ENCODE data around the gene FKRP. TPM values are rescaled to one million over a fixed set of nuclear protein-coding genes. Genes with fewer than 3 reads are reported as not detected.
A peak's percentile ranks its signal among the peaks of the same experiment; 100 is the strongest.

FKRP gene
- total RNA-seq, 1 experiment from 2014 or later, result 42.4 TPM

DNA sequence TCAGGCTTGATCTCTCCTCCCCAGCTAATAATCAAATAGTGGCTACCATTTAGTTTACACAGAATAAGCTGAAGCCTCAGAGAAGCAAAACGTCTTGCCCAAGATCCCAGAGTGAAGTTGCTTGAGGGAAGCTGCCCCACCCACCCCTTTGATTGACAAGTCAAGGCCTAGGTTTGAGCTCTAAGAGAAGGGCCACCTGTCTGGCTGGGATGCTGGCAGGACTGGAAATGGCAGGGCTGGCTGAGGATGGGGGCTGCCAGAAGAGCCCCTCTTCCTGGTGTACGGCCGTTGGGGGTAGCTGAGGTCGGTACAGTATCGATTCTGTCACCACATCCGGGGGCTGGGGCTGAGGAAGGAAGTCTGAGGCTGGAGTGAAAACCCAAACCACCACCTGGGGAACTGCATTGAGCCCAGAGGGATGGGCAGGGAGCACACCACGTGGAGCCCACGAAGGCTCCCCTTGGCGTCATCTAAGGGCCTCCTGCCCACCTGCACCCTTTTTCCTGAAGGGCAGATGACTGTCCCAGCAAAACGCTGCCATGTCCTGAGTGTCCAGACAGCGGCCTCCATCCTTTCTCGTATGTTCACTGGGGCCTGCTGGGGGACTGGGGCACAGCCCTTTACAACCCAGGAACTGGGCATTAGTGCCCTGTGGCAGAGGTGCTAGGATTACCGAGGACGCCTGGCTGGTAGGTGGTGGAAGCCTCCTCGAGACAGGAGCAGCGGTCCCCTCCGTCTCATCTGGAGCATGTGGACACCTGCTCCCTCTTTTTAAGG, 27.5 kb upstream of the FKRP start:
- peak; percentile 39 for DNase-seq (ENCODE audit: low spot score)
- in situ Hi-C loops (cut with HindIII; ENCODE audit: low sequenced_read_pairs), result no loop called here

DNA sequence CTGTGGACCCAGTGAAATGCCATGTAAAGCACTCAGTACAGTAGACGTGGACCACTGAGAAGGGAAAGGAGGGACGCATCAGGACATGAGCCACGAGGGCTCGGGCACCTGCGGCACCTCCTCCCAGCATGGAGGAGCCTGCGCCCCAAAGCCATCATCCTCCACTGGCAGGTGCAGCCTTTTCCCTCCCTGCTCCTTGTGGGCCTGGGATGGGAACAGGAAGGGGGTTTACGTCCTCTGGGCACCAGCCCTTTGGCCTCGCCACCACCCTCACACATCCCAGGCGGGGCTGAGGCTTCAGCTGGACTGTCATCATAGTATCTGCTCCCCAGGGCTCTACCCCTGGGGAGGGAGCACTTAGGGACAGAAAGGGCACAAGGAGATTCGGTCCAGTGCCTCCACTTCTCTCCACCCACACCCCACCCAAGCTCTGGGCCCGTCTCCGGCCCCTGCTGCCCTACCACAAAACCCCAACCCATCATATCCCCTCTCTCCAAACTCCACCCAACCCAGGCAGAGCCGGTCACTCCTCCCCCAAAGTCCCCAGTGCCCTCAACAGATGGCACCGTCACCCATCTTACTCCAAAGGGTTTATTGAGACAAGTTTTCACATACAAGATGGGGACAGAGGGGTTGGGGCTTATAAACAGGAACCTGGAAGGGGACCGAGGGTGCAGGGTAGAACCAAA, 26.8 kb upstream of the FKRP start:
- in situ Hi-C loops (cut with HindIII; ENCODE audit: low sequenced_read_pairs), result no loop called here

DNA sequence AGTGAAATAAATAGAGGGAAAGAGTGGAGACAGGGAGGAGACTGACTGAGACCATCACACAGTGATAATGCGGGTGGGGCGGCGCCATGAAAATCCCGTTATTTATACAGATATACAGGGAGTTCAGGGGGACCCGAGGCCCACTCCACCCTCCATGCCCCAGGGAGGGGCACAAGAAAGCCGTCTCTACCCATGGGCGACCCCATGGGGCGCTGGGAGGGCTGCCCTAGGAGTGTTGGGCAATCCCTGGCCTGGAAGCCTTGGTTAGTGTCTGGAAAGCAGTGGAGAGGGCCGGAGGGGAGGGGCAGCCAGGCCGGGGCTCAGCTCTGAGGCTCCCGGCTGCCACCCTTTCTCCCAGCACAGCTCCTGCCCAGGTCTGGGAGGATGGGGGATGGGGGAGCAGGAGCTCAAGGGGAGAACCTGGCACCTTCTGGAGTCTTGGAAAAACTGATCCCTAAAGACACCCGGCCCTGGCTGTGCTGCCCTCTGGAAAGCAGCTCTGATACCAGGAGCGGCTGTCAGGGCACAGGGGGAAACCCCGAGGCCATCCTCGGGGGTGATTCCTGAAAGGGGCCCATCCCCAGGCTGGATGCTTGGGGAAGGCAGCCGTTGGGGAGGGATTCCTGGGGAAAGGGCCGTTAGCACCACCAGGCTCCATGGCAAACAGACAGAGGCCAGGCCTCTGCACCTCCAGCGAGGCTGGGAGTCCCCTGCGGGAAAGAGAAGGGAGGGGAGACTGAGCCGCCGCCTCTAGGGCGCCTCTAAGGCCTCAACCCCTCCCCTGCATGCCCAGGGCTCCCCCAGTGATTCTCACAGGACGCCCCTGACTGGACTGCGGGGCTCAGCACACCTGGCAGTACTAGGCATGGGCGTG, 26.0 kb upstream of the FKRP start:
- in situ Hi-C loops (cut with HindIII; ENCODE audit: low sequenced_read_pairs), result no loop called here
- DNase-seq (ENCODE audit: low spot score), result no peak

More for the DNA sequence above, 26.8 kb upstream of the FKRP start:
- DNase-seq (ENCODE audit: low spot score), result no peak

DNA sequence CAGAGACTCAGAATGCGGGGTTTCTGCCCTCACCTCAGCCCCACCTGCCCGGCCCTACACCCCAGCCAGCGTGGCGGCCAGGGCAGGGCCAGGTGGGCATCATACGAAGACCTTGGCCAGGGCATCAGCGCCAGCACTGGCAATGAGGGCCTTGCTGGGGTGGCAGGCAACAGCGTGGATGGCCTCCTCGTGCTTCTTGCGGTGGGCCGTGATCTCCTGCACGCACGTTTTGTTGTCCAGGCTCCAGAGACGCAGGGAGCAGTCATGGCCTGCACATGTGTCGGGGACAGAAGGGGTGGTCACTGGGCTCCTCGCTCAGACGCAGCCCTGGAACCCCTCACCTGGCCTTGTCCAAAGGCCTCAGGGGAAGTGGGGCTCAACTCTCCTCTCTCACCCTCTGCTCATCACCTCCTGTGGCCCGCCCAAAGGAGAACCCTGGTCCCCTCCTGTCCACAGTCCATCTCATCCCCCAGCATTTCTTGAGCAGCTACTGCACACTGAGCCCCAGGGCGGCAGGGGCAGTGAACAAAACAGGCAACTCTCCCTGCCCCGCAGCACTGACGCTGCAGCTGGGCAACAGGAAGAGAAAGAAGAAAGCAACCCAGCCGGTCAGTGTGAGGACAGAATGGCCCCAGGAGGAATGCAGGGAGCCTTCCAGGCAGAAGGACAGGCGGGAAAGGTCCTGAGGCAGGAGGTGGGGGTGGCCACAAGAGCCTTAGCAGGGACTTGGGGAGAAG, 25.2 kb upstream of the FKRP start:
- in situ Hi-C loops (cut with HindIII; ENCODE audit: low sequenced_read_pairs), result no loop called here
- no peak for DNase-seq (ENCODE audit: low spot score)

DNA sequence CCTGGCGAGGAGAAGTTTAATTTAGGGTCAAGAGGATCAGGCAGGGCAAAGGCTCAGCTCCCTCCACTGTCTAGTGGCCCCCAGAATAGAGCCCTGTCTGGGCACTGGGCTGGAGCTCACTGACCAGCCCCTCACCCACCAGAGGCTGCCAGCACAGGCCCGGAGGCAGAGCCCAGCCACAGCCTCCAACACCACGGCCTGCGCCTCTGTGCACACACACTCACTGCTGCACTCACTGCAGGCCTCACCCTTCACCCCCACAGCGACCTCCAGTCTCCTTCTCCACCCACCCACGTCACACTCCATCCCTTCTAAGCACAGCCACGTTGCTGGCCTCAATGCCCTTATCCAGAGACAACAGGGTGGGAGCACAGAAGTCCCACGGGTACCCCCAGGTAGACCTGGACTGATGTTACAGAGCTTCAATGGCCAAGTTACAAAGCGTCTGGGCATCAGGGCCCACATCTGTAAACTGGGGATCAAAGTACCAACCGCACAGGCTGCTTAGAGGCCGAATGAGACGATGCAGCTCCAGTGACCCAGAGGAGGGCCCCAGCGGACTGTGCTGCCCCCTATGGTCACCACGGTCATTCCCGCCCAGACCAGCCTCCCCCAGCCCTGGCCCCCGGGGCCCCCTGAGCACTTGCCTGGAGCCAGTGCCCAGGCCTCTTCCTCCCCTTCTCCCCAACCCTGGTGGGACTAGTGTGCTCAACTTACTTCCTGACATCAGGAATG, 24.4 kb upstream of the FKRP start:
- in situ Hi-C loops (cut with HindIII; ENCODE audit: low sequenced_read_pairs), result no loop called here
- no peak for DNase-seq (ENCODE audit: low spot score)

DNA sequence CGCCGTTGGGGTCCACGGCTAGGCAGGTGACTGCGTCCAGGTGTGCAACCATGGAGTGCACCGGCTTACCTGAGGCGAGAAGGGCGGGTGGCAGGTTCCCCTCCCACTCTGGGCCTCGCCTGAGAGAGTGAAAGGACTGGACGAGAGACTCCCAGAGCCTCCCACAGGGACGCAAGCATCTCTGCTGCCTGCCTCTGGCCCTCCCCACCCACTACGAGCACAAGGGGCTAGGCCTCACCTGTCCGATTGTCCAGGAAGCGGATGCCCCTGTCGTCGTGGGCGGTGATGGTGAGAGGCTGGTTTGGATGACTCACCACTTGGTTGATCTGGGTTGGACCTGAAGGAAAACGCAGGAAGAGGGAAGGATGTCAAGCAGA, 23.9 kb upstream of the FKRP start:
- in situ Hi-C loops (cut with HindIII; ENCODE audit: low sequenced_read_pairs), result no loop called here
- DNase-seq (ENCODE audit: low spot score), result no peak

DNA sequence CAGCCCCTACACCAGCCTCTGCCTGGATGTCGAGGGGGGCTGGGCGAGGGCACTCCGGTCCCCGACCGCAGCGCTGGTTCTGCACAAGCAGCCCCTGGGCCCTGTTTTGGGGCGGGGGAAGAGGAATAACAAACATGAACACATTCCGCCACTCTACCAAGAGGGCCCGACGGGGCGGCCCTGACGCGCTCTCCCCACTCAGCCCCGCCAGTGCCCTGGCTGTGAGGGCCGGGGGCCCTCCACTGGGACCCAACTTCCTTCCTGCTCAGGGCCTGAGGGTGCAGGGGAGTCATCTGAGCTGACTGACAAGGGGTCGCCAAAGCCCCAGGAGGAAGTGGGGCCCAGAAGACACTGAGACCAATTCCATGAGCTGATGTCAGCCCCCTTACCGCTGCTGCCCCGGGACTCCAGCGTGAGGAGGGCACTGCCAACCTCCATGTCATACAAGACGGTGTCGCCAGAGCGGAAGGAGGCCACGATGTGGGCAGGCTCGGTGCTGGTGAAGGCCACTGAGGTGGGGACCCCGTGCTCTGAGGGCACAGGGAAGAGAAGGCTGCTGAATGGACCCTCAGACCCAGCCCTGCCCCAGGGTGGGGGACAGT, 23.3 kb upstream of the FKRP start:
- in situ Hi-C loops (cut with HindIII; ENCODE audit: low sequenced_read_pairs), result no loop called here
- no peak for DNase-seq (ENCODE audit: low spot score)

DNA sequence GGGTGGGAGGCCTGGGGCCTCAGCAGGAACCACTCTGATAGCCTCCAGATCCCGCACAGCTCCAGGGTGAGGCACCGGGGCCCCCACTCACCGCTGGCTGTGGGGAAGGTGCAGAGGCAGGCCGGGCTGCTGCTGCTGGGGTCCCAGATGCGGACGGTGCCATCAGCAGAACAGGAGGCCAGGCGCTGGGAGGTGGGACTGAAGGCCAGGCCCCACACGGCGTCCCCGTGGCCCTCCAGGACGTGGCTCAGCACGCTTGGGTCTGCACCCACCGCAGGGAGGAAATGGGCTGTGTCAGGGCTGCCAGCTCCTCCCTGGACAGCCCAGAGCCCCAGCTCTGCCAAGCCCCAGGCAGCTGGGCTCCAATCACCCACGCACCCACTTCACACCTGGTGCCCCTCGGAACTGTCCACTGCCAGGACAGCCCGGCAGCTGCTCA, 22.8 kb upstream of the FKRP start:
- DNase-seq (ENCODE audit: low spot score), result no peak
- in situ Hi-C loops (cut with HindIII; ENCODE audit: low sequenced_read_pairs), result no loop called here

DNA sequence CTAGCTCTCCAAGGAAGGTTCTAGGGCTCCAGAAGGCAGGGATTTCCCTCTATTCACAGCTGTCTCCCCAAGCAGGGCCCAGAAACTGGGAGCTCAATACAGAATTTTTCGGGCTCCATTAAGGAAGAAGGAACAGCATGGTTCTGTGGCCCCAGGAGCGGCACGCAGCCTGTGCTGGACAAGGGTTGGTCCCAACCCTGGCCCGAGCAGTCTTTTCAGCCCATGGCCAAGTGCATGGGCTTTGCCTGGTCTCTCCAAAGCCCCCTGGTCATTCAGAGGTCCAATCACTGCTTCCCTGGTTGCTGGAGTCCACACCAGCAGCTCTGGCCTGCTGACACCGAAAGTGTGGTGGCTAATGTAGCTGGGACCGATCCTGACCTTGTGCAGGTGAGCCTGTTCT, 22.4 kb upstream of the FKRP start:
- in situ Hi-C loops (cut with HindIII; ENCODE audit: low sequenced_read_pairs), result no loop called here
- no peak for DNase-seq (ENCODE audit: low spot score)

DNA sequence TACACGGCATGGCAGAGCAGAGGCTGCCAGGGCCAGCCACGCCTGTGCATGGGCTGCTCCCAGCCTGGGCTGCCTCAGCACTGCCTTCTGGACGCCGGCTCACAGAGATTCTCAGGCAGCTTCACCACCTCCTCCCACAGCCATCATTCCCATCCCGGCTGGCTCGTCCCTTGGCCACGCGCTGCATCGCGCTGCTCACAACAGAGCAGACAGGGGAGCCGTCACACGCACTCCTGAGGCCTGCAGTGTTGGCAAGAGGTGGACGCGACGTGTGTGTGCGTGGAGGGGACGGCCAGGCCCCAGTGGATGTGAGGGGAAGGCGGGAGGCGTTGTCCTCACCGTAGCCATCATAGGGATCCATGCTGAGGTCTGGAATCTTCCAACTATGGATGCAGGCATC, 21.4 kb upstream of the FKRP start:
- in situ Hi-C loops (cut with HindIII; ENCODE audit: low sequenced_read_pairs), result no loop called here
- DNase-seq (ENCODE audit: low spot score), result no peak

DNA sequence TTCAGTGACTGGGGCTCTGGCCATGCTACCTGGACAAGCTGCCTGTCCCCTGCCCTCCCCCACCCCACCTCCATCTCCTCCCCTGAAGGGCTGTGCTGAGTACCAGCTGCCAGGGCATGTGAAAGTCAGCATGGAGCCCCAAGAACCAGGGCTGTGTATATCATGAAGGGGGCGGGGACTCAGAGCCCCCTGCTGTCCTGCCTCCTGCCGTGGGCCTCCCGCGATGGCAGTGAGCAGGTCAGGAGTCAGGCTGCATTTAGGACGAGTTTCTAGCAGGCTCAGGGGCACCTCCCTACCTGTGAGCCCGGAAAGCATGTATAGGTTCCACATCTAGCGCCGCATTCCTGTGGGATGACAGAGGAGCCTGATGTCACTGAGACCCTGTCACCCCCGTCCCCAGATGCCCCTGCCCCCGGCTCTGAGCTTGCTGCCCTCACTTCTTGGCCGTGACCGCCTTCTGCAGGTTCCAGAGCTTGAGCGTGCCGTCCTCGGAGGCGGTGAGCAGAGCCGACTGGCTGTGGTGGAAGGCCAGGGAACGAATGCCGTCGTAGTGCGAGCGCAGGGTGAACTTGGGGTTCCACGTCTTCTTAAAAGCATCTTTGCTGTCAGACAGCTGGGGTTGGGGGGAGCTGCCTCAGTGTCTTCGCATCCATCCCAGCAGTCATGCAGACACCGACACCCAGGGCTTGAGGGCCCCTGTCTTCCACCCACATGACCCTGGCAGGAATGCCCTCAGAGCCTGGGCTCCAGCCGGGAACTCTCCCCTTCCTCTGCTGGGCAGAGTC, 20.6 kb upstream of the FKRP start:
- DNase-seq (ENCODE audit: low spot score), result no peak

DNA sequence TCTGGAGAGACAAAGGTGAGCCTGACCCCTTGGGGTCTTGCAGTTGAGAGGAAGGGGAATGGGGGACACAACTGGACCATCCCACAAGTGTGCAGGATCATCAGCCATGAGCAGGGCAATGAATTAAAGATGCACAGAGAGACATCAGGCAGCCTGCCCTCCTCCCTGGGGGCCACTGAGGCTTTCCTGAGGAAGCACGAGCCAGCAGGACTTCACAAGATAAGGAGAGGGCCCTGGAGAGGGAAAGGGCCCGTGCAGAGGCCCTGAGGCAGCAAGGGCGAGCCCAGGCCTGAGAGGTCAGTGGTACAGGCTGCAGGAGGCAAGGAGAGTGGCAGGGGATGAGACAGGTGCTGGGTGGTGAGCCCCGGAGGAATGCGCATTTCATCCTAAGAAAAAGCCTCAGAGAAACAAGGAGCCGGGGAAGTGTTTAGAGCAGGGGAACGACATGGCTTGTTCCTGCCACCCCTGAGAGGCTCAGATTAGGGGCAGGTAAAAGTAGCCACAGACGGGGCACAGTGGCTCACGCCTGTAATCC, 19.9 kb upstream of the FKRP start:
- in situ Hi-C loops (cut with HindIII; ENCODE audit: low sequenced_read_pairs), result no loop called here
- no peak for DNase-seq (ENCODE audit: low spot score)

More for the DNA sequence above, 20.6 kb upstream of the FKRP start:
- in situ Hi-C loops (cut with HindIII; ENCODE audit: low sequenced_read_pairs), result no loop called here

DNA sequence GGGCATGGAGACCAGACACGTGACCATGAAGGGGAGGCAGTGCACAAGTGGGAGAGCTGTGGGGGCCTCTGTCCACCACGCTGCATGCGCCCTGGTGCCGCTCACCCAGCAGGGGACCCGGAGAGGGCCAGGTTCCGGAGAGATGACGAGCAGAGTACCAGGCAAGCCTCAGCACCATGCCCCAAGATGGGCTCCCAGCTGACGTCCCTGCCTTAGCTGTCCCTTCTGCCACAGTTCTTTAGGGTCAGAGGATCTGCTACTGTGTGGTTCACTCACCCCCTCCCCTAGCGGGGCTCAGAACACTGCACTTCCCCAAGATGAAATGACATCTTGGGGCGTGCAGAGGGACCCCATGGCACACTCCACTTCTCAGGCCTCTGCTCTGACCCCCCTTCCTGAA, 19.3 kb upstream of the FKRP start:
- in situ Hi-C loops (cut with HindIII; ENCODE audit: low sequenced_read_pairs), result no loop called here
- no peak for DNase-seq (ENCODE audit: low spot score)

DNA sequence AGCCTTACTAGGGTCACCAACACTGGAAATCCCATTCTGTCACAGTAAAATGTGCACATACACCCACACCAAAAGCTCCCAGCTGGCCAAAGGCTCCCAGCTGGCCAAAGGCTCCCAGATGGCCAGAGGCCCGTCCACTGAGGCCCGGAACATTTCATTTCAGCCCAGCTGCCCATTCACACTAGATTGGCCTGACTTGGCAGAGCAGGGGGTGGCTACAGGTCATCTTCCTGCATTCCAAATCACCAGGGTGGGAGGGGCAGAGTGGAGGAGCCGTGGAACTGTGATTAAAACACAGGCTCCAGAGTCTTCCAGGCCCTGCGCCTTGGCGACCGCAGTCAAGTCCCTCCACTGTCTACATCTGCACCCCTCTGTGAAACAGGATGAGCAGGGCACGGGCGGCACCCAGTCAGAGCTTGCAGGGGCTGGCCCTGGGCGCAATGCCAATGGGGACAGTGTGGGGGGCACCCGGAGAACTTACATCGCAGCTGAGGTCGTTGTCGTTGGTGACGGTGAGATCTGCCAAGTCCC, 18.8 kb upstream of the FKRP start:
- no peak for DNase-seq (ENCODE audit: low spot score)
- in situ Hi-C loops (cut with HindIII; ENCODE audit: low sequenced_read_pairs), result no loop called here

DNA sequence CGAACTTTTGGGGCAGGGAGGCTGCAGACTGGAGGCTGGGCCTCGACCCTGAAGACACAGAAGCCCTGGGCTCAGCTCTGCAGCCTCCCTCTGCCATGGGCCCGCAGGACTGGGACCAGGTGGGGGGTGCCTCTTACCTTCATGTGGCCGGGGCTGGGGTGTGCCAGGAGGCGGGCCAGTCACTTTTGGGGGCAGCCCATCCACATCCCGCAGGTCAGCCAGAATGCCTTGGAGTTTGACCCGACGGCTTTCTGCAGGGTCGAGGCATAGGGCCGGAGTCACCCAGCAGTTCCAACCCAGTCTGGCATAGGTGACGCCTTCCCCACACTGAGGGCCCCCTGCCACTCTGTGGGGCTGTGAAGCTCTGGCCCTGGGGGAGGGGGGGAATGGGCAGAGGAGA, 18.1 kb upstream of the FKRP start:
- no peak for DNase-seq (ENCODE audit: low spot score)
- in situ Hi-C loops (cut with HindIII; ENCODE audit: low sequenced_read_pairs), result no loop called here

DNA sequence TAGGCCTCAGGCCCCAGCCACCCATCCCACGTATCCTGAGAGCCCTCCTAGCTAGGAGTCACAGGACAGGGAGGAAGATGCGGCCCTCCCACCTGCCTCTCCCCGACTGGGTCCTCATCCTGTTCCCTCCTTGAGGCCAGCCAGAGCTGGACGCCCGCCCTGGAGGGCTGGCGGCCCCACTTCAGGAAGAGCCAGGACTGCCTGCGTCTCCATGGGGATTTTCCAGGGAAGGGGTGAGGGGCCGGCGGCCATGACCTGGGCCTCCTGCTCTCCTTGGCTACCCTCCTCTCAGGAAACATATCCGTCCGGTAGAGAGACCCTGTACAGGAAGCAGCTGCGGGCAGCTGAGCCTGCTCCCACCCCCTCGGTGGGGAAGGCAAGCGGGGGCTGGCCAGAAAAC, 17.6 kb upstream of the FKRP start:
- no peak for DNase-seq (ENCODE audit: low spot score)
- in situ Hi-C loops (cut with HindIII; ENCODE audit: low sequenced_read_pairs), result no loop called here

DNA sequence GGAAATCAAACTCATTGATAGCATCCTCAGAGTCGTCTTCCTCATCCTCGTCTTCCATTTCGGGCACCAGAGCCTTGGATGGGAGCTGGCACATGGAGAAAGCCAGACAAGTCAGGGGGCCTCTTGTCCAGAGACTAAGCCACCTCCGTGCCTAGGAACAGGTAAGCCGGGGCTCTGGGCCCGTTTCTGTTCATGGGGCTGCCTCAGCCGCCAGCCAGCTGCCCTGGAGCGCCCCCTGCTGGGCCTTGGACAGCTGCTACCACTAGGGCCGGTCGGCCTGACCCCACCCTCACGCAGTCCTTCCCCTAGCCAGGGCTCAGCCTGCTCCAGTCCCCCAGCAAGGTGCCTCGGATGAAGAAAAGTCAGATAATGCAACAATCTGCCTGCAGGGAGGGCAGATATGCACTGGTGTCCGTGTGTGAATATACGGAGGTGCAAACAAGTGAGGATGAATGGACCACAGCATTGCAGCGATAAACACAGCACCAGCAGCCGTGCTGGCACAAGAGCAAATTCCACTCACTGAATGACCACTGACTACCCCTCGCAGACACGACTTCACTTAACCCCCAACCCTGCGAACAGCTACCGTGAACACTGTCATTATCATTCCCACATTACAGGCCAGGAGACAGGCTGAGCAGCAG, 17.0 kb upstream of the FKRP start:
- in situ Hi-C loops (cut with HindIII; ENCODE audit: low sequenced_read_pairs), result no loop called here
- DNase-seq (ENCODE audit: low spot score), result peak; percentile 30
